HG02943 (cell line): Measurements from ENCODE around the gene HOATZ.

ENCODE experiments used
- ATAC-seq: cut with Tn5 transposase; IDR thresholded peaks from one replicate; pipeline ENCODE4 v1.9.1; 2021; ENCODE audit warnings: mild to moderate bottlenecking, low read depth, moderate library complexity; ENCODE audit not compliant: unreplicated experiment

The HOATZ gene

GRCh38 chr11:111542606-111543275 is 28.2 kb downstream of the HOATZ start:
- no peak for ATAC-seq

DNA sequence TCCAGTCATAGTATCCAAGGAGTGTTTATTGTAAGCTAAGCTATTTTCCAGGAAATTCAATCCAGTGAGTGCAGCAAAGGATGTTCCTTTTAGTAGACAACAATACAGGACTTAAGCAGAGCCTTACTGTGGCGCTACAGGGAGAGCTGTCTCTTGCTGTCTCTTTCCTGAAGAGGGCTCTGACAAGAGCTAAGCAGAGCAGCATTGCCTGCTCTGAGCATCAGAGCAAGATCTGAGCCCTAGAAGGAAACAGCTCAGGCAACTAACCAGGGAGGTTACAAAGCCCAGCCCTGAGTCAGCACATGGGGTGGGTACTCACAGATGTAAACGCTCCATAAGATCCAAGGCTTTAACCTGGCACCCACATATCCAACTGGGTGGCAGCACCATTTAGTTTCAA is 33.9 kb downstream of the HOATZ start:
- ATAC-seq: no peak

DNA sequence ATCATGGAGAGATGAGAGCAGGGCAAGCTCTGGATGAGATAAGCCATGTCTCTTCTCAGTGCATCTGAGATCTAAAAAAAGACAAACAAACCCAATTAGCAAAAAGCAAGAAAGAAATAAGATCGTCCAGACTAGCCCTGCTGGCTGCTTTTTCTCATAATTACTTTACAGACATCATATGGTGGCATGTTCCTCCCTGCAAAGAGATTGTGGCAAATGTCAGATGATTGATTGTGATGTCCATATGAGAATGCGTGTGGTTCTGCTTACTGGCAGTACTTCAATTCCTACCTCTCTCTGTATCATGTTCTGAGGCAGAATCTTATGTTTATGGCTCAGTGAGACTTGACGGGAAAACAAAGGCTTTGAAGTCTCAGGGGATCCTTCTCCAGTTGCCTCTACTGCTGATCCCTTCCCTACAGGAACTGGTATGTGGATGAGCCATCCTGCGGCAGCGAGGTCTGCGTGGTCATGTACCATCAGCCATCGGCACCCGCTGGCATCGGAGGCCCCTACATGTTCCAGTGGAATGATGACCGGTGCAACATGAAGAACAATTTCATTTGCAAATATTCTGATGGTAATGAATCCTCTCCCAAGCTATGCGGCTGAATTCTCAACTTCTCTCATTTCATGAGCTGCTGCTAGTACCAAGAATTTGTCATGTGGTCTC is 34.8 kb downstream of the HOATZ start:
- no peak for ATAC-seq

GRCh38 chr11:111549869-111550203 is 35.3 kb downstream of the HOATZ start:
- ATAC-seq: no peak

DNA sequence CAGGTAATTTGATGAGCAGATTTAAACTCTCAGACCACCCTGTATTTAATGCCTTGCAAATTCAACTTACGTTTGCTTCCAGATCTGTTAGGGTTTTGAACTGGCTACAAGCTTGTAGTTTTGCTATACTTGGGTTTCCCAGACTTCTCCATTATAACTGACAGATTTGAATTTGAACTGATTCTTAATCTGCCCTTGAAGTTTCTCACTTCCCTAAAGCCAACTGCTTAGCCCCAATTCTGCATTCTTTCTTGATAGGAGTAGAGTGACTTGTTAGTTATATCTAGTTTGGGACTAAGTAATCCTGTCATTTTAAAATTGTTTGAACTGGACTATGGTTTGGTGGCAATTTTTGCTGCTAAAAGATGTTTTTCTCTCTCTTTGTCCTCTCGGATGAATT is 35.7 kb downstream of the HOATZ start:
- no peak for ATAC-seq

- ATAC-seq: no peak
Measured at GRCh38 chr11:111554532-111554931, 40.0 kb downstream of the HOATZ start.

DNA sequence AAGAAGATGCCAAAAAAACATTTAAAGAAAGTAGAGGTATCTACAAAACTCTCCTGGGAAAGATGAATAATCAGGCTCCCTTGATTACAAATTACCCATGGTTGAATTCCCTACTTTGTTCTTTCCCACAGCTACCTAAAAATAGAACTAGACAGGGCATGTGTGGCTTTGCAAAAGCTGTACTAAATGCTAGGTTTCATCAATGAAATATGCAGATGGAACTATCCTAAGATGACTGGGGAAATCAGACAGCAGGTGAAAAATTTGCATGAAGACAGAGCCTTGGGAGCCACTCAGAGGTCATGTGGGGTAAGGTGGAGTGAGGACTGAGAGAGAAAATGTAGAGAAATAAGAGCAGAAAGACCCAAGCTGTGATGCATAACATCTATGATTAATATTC is 40.7 kb downstream of the HOATZ start:
- no peak for ATAC-seq

DNA sequence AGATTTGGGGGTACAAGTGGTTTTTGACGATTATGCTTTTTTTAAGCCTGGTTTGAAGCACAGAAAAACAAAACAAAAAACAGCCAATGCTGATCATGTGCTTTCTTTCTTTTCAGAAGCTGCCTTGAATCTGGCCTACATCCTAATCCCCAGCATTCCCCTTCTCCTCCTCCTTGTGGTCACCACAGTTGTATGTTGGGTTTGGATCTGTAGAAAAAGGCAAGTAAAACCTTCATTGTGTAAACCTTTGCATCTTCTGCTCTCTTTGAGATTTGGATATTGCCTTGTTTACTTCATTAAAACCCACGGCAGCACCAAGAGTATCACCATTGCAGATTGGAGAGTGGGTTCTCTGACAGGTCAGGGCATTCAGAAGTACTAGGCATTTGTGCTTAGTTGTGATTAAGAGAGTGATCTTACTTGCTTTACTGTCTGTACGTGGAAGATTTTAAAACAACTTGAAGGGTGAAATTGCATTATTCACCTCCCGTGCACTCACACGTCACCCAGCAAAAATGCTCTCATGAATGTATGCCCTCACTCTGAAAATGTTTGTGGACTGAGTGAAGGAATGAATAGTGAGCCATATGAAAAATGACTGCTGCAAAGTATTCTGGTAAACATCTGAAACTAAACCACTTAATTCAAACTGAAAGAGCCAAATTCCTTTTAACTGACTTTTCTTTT is 43.0 kb downstream of the HOATZ start:
- ATAC-seq: no peak

DNA sequence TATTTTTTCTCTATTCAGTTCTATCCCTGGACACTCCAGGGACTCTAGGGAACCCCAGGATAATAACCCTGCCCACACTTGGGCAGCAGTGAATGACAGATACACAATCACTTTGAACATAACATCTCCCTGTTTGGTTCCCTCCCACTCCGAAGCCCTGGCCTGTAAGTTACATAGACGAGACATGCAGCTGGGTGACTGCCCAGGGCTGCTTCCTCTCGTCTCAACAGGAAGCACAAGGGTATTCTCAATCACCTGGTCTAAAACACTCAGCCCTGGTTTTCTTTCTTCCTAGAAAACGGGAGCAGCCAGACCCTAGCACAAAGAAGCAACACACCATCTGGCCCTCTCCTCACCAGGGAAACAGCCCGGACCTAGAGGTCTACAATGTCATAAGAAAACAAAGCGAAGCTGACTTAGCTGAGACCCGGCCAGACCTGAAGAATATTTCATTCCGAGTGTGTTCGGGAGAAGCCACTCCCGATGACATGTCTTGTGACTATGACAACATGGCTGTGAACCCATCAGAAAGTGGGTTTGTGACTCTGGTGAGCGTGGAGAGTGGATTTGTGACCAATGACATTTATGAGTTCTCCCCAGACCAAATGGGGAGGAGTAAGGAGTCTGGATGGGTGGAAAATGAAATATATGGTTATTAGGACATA is 45.4 kb downstream of the HOATZ start:
- no peak for ATAC-seq

- no peak for ATAC-seq
Measured at GRCh38 chr11:111560800-111561199, 46.2 kb downstream of the HOATZ start.

GRCh38 chr11:111561306-111561705 is 46.7 kb downstream of the HOATZ start:
- ATAC-seq: no peak

- no peak for ATAC-seq
Measured at GRCh38 chr11:111561791-111562325, 47.3 kb downstream of the HOATZ start.

DNA sequence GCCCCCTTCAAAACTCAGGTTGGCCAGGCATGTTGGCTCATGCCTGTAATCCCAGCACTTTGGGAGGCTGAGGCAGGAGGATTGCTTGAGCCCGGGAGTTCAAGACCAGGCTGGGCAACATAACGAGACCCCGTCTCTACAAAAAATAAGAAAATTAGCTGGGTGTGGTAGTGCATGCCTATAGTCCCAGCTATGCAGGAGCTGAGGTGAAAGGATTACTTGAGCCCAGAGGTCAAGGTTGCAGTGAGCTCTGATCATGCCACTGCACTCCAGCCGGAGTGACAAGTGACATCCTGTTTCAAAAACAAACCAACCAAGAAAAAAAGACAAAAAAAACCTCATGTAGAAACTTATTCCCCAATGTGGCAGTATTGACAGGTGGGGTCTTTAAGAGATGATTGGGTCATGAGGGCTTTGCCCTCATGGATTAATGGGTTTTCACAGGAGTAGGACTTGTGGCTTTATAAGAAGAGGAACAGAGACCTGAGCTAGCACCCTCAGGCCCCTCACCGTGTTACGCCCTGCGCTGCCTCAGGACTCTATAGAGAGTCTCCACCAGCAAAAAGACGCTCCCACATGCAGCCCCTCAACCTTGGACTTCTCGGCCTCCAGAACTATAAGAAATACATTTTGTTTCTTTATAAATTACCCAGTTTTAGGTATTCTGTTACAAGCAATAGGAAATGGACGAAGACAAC is 48.3 kb downstream of the HOATZ start:
- ATAC-seq: no peak

DNA sequence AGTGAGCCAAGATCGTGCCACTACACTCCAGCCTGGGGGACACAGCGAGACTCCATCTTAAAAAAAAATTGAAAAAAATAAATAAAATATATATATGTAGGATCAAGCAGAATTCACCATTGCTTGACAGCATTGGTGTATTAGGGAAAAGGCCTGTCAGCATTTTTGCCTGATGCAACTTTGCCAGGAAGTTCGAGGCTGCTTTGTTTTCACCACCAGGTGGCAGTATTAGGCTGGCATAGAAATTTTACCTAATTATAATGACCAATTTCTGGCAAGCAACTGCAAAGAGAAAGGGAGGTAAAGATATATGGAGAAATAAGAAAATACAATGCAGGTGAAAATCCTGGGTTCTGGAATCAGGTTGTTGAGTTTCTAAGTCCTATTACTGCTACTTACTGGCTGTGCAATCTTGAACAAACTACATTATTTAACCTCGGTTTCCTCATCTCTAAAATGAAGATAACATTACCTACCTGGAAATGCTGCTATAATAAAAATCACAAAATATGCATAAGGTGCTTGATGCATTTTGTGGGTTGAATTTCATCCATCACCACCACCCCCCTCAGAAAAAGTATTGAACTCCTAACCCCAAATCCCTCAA is 50.6 kb downstream of the HOATZ start:
- no peak for ATAC-seq

GRCh38 chr11:111566324-111566723 is 51.7 kb downstream of the HOATZ start:
- no peak for ATAC-seq

- no peak for ATAC-seq
Measured at GRCh38 chr11:111569476-111569875, 54.9 kb downstream of the HOATZ start.

DNA sequence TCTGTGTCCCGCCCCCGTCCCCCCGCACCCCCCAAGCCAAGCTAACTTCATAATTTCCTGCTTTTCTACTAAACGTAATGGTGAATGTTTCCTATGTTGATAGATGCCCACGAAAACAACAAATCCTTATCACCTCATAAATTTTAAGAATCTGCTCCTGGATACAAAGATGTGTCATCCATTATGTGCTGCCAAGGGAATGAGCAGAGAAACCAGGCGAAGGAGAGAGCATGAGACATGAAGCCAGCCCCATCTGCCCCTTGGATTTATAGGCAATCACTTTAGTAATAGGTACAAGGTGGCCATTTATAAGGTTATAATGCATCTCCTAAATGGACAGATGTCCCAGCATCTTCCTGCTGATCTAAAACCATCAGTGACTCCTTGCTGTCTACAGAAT is 56.2 kb downstream of the HOATZ start:
- no peak for ATAC-seq

DNA sequence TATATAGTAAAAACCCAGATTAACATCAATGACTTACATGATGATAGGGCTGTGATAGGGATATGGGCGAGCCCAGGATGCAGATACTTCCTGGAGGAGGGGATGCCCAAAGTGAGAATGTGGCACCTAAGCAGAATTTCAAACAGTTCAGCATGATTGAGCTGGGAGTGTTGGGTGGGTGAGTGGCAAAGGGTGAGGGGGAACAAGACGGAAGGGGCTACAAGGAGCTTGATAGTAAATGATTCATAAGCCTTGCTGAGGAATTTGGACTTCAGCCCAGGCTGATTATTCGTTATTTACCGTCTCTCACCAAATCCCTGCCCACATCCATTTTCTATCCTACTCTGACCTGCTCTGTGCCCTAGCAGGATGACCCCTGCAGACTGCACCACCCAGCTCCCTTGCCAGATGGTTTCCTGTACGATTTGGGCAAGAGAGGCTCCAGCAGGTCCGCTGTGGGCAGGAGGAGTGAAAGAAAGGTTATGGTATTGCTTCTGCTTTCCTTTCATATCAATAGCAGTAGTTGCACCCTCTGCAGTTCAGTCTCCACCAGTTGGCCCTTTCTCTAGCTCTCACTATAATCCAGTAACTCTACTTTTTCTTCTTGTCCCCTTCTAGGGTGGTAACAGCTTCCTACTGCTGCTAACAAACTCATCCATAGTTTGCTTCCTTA is 57.4 kb downstream of the HOATZ start:
- ATAC-seq: no peak

DNA sequence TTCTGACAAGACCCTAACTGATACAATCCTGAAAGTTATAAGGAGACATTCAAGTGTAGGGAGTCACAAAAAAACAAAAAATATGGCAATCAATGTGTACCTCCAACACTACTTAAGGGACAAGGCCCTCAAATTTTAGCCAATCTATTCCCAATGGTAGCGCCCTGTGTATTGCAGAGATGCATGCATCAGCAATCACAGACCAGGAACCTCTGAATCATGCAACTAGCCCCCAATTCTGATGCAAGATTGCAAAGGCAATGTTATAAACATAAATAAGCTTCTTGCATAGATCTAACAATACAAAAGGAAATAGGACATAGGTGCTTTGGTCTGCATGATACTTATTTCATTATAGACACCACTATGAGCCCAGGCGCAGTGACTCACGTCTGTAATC is 58.0 kb downstream of the HOATZ start:
- ATAC-seq: no peak

DNA sequence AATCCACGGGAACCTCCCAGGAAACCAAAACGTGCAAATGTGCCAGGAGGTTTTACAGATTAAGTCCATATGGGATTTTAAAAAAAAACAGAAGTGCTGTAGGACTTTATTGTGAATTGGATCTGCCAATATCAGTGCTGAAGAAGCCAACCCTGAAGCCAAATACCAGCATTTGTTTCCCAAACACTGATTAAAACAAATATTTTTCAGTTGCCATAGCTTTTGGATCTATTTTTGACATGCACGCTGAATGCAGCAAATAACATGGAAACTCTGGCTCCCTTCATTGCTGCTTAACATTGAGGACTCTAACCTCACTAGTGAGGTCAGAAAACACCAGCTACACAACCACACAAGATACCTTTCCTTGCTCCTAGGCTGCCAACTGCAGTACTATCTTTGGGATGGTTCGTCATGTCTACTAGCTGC is 59.3 kb downstream of the HOATZ start:
- no peak for ATAC-seq
